Measurements from ENCODE around the gene FNDC3B.

GRCh38 chr3:172324611-172325203 lies 285.3 kb downstream of the FNDC3B start:
- TF ChIP-seq CTCF (IDR thresholded peaks at IDR 0.05) (no peak), POLR2AphosphoS5 (IDR thresholded peaks at IDR 0.05; ENCODE audit: low read depth, low read length) (no peak), REST (IDR thresholded peaks at IDR 0.05; ENCODE audit: insufficient read depth in 1 of 2, low read depth in 2 of 2, low read length in 1 of 2) (no peak)
